Posterior vena cava (tissue), 2 donors: ENCODE results near the gene PSMD13. TPM values are rescaled to one million over a fixed set of nuclear protein-coding genes. Genes with fewer than 3 reads are reported as not detected.

Experiments used
- DNase-seq: peaks from one replicate; pipeline ENCODE4 v3.0.0-alpha.2; 2020; ENCODE audit warnings: low spot score
- intact Hi-C, 2 donors: fragments of 100-400 bp; cut with DNase I; formaldehyde crosslinking; loops; one replicate each; pipeline versions ENCODE4 v1.14.1 to v1.14.2; 2022 to 2023
- total RNA-seq, 2 donors: library from RNA; stranded (reverse); fragmentation: NEBNext Ultra II Directional; extraction: Animal tissue kit (Norgen Biotek cat#: 25700); gene quantifications; one replicate each; pipeline ENCODE4 v1.2.1, GENCODE V29; 2021
- donor health status: DM: yes; HTN: yes; CAD: no.
- donor health status: DM: yes; HTN: yes; CAD: no.

The PSMD13 gene
- total RNA-seq, 2 donors from 2014 or later, result 83.2 to 89.6 TPM

- intact Hi-C loops, result no loop called here
- peak; percentile 82 for DNase-seq
Observed at GRCh38 chr11:280706-281485, 44.1 kb downstream of the PSMD13 start.

- intact Hi-C loops, result no loop called here
- DNase-seq, result peak; percentile 73
Observed at GRCh38 chr11:281486-282161, 44.8 kb downstream of the PSMD13 start.

- intact Hi-C loops, result no loop called here
- DNase-seq, result peak; percentile 63
Observed at GRCh38 chr11:282171-282570, 45.4 kb downstream of the PSMD13 start.

- intact Hi-C loops, result no loop called here
- DNase-seq, result peak; percentile 60
Observed at GRCh38 chr11:282630-283360, 46.0 kb downstream of the PSMD13 start.

GRCh38 chr11:283405-284104, 46.8 kb downstream of the PSMD13 start:
- intact Hi-C loops, result no loop called here
- DNase-seq, result peak; percentile 42

GRCh38 chr11:284105-285020, 47.6 kb downstream of the PSMD13 start:
- peak; percentile 70 for DNase-seq
- intact Hi-C loops, result loop anchor here in 1 of 2 donors (5.0 kb wide), 1 partner anchor 47 kb away; the partner anchor contains the start of genes PSMD13 and SIRT3

- DNase-seq, result peak; percentile 43
- intact Hi-C loops, result loop anchor here in 1 of 2 donors (5.0 kb wide), 1 partner anchor 48 kb away; the partner anchor contains the start of genes PSMD13 and SIRT3
Observed at GRCh38 chr11:285021-285893, 48.5 kb downstream of the PSMD13 start.

GRCh38 chr11:285894-286220, 49.1 kb downstream of the PSMD13 start:
- peak; percentile 64 for DNase-seq
- intact Hi-C loops, result loop anchor here in 1 of 2 donors (5.0 kb wide), 1 partner anchor 49 kb away; the partner anchor contains the start of genes PSMD13 and SIRT3

GRCh38 chr11:286977-287820, 50.4 kb downstream of the PSMD13 start:
- intact Hi-C loops, result loop anchor here in 1 of 2 donors (5.0 kb wide), 1 partner anchor 50 kb away; the partner anchor contains the start of genes PSMD13 and SIRT3
- DNase-seq, result peak; percentile 37

- peak; percentile 84 for DNase-seq
- intact Hi-C loops, result loop anchor here in 1 of 2 donors (5.0 kb wide), 1 partner anchor 51 kb away; the partner anchor contains the start of genes PSMD13 and SIRT3
Observed at GRCh38 chr11:287821-288477, 51.2 kb downstream of the PSMD13 start.

GRCh38 chr11:288478-289397, 52.0 kb downstream of the PSMD13 start, which contains the start of gene PGGHG:
Gene PGGHG, plus strand, starts transcription at chr11:289126. Its CDS starts 691 bp downstream, at chr11:289817.
- intact Hi-C loops, result loop anchor here in 1 of 2 donors (5.0 kb wide), 1 partner anchor 51 kb away; the partner anchor contains the start of genes PSMD13 and SIRT3

GRCh38 chr11:289398-289711, 52.6 kb downstream of the PSMD13 start:
- DNase-seq, result no peak
- intact Hi-C loops, result loop anchor here in 1 of 2 donors (5.0 kb wide), 1 partner anchor 52 kb away; the partner anchor contains the start of genes PSMD13 and SIRT3

More at GRCh38 chr11:288478-289397, 52.0 kb downstream of the PSMD13 start, which contains the start of gene PGGHG:
- DNase-seq, result peak; percentile 95

GRCh38 chr11:289712-290620, 53.2 kb downstream of the PSMD13 start:
- peak; percentile 84 for DNase-seq
- intact Hi-C loops, result loop anchor here in 1 of 2 donors (5.0 kb wide), 1 partner anchor 53 kb away; the partner anchor contains the start of genes PSMD13 and SIRT3
